Upper lobe of left lung (tissue), 6 donors: ENCODE results near the gene ZNF583. TPM values are rescaled to one million over a fixed set of nuclear protein-coding genes. Genes with fewer than 3 reads are reported as not detected.

Source experiments
- ATAC-seq, 2 donors: fragments of 200-7000 bp; cut with Tn5 transposase; one replicate each; pipeline ENCODE4 v1.9.1; 2022; ENCODE audit warnings: mild to moderate bottlenecking in 2 of 2, moderate library complexity in 2 of 2; ENCODE audit not compliant: low FRiP score in 2 of 2
- DNase-seq, 2 donors: peaks; one replicate each; pipeline ENCODE4 v3.0.0-alpha.2; 2019 to 2020
- H3K27ac ChIP-seq, 4 donors: fragments of 200-600 bp; sonication (generic); one replicate each; pipeline ENCODE4 v1.5.1; 2016 to 2019
- H3K27me3 ChIP-seq, 4 donors: fragments of 200-600 bp; sonication (generic); one replicate each; pipeline ENCODE4 v1.5.1; 2017 to 2019
- H3K36me3 ChIP-seq, 4 donors: fragments of 200-600 bp; sonication (generic); one replicate each; pipeline ENCODE4 v1.5.1; 2016 to 2019
- H3K4me1 ChIP-seq, 4 donors: fragments of 200-600 bp; sonication (generic); one replicate each; pipeline ENCODE4 v1.5.1; 2018 to 2019
- H3K4me3 ChIP-seq, 4 donors: fragments of 200-600 bp; sonication (generic); one replicate each; pipeline ENCODE4 v1.5.1; 2017 to 2019; ENCODE audit warnings: mild to moderate bottlenecking in 2 of 4, moderate library complexity in 1 of 4
- H3K9me3 ChIP-seq, 4 donors: fragments of 200-600 bp; sonication (generic); one replicate each; pipeline ENCODE4 v1.5.1; 2018 to 2019
- EP300 ChIP-seq, 4 donors: sonication (generic); formaldehyde crosslinking; IDR thresholded peaks; one replicate each; pipeline ENCODE4 v1.5.1; 2017; ENCODE audit warnings: antibody characterized with exemption in 4 of 4, control low read depth in 2 of 4
- POLR2A ChIP-seq, 4 donors: fragments of 450-650 bp; IDR thresholded peaks; one replicate each; pipeline ENCODE4 v1.5.1; 2016 to 2017; ENCODE audit warnings: antibody characterized with exemption in 4 of 4, mild to moderate bottlenecking in 2 of 4
- POLR2AphosphoS5 ChIP-seq, 2 donors: sonication (generic); formaldehyde crosslinking; IDR thresholded peaks; one replicate each; pipeline ENCODE4 v1.5.1; 2017; ENCODE audit warnings: antibody characterized with exemption in 2 of 2
- WGBS, 2 donors: methylation state at CpG; one replicate each; pipeline ENCODE4 v1.1.5; 2017 to 2018; 5-methylcytosine and 5-hydroxymethylcytosine counted together
- total RNA-seq, 6 donors: library from RNA; depleted of rRNA in 4 of 6; stranded (reverse); fragments of >200 nt in 4 of 6; gene quantifications; one replicate each; pipeline versions ENCODE4 v1.1.0 to v1.2.1, GENCODE V29; 2016 to 2021
- TF ChIP-seq, protein P1 (sequence below), 6 experiments: fragments of 450-650 bp in 4 of 6; fragments of 200-600 bp in 2 of 6; sonication (generic) in 2 of 6; IDR thresholded peaks; one replicate each; pipeline ENCODE4 v1.5.1; 2016 to 2019; ENCODE audit warnings: antibody characterized with exemption in 6 of 6
- donor health status: DM: no; HTN: no; CAD: no; lungs with moderate emphysema.
- donor health status: DM: no; HTN: yes; CAD: no; lungs with severe emphysema.

The ZNF583 gene
- 10 to 100 TPM in 1 of 6 donors, 1 to 10 TPM in 5; 3.7 to 21.5 (median 6.9) TPM for total RNA-seq

DNA sequence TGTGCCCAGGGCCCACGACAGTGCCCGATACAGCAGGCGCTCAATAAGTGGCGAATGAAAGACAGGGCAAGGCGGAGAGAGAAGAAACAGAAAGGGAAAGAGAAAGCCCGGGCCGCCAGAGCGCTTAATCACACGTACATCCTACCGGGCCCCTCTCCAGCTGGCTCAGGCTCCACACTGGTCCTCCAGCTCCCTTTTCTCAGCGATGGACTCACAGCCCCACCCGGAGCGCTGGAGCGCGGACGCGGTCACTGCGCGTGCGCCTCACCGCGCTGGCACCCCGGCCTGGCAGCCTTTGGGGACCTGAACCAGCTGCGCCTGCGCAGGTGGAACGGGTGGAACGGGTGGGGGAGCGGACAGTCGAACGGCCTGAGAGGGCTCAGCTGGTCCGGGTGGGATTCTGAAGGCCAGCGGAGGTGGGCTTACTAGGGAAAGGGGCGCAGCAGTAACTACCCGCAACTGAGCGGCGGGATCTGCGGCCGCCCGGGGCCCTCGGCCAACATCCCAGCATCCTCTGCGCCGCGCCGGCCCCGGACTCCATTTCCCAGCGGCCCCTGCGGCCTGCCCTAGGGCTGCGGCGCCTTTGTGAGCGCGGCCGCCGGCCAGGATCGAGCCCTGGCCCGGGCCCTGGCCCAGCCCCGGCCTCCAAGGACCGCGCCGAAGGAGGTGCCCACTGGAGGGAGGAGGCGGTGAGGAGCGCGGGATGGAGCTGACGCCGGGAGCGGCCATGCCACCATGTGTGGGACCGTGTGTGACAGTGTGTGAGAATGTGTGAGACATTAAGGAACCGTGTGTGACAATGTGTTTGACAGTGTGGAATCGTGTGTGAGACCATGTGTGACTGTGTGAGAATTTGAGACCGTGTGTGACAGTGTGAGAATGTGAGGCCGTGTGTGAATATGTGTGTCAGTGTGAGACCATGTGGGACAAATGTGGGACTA, at the start of gene ZNF583:
Gene ZNF583 (plus strand): TSS at position 569 of the 941 bp plus-strand sequence. CDS start 2,783 bp downstream, outside the sequence.
- TF ChIP-seq POLR2AphosphoS5 (IDR thresholded peaks at IDR 0.05) (peak; percentile 18 to 51), POLR2A (IDR thresholded peaks at IDR 0.05) (peak in 3 of 4 donors; percentile 16 to 53 (median 28)), EP300 (IDR thresholded peaks at IDR 0.05) (no peak)
- TF ChIP-seq, protein P1, sequence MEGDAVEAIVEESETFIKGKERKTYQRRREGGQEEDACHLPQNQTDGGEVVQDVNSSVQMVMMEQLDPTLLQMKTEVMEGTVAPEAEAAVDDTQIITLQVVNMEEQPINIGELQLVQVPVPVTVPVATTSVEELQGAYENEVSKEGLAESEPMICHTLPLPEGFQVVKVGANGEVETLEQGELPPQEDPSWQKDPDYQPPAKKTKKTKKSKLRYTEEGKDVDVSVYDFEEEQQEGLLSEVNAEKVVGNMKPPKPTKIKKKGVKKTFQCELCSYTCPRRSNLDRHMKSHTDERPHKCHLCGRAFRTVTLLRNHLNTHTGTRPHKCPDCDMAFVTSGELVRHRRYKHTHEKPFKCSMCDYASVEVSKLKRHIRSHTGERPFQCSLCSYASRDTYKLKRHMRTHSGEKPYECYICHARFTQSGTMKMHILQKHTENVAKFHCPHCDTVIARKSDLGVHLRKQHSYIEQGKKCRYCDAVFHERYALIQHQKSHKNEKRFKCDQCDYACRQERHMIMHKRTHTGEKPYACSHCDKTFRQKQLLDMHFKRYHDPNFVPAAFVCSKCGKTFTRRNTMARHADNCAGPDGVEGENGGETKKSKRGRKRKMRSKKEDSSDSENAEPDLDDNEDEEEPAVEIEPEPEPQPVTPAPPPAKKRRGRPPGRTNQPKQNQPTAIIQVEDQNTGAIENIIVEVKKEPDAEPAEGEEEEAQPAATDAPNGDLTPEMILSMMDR (IDR thresholded peaks at IDR 0.05): peak in 1 of 6 experiments; percentile 36
- peak; percentile 93 to 99 for DNase-seq
- WGBS, 2 donors: 1% methylated on average over 27 to 54 of the region's 70 CpGs
- H3K36me3 ChIP-seq: peaks cover 2 to 24% (median 21%) of the 10 kb centered on the region in 4 donors
- H3K27ac ChIP-seq: peak within 1 kb of the TSS; percentile 95 to 99 (median 98)
- H3K27me3 ChIP-seq: no peaks in the 10 kb centered on the region
- peak; percentile 97 to 99 for ATAC-seq
- peaks cover 12 to 53% (median 51%) of the 10 kb centered on the region in 4 donors for H3K9me3 ChIP-seq
- peak within 1 kb of the TSS; percentile 62 to 88 (median 74) for H3K4me3 ChIP-seq
- H3K4me1 ChIP-seq: peaks cover 8 to 12% (median 11%) of the 10 kb centered on the region in 4 donors

- no peaks in the 10 kb centered on the region for H3K4me1 ChIP-seq
- 83 to 87% methylated on average over 1 of the region's 1 CpG for WGBS, 2 donors
- H3K27ac ChIP-seq: no peak overlapping the region
- no peak overlapping the region for H3K4me3 ChIP-seq
- no peak for TF ChIP-seq EP300 (IDR thresholded peaks at IDR 0.05)
- TF ChIP-seq, protein P1 (IDR thresholded peaks at IDR 0.05): no peak
- TF ChIP-seq POLR2A (IDR thresholded peaks at IDR 0.05): no peak
- no peak for TF ChIP-seq POLR2AphosphoS5 (IDR thresholded peaks at IDR 0.05)
- no peak for ATAC-seq
- no peak for DNase-seq
- H3K9me3 ChIP-seq: peaks cover 0 to 9% (median 5%) of the 10 kb centered on the region in 4 donors
- H3K27me3 ChIP-seq: no peaks in the 10 kb centered on the region
- H3K36me3 ChIP-seq: no peaks in the 10 kb centered on the region
Observed at GRCh38 chr19:56355517-56355916, 48.6 kb upstream of the ZNF583 start.

DNA sequence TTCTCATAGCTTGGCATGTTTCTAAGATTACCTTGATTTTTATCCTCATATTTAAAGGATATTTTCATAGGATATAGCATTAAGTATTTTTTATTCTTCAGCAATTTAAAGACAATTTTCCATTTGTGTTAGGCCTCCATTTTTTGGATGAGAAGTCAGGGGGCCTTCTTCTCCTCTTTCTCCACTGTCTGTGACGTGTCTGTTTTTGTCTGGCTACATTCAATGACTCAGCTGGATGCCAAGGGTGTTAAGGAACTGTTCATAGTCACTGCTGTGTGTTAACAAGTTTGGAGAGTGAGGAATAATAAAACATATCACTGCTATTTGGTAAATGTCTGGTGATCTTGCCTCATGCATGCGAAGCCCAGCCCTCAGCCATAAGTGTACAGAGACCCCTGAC, 47.2 kb upstream of the ZNF583 start:
- no peak for DNase-seq
- peaks cover 6 to 9% (median 8%) of the 10 kb centered on the region in 4 donors for H3K9me3 ChIP-seq
- no peak overlapping the region for H3K4me3 ChIP-seq
- 79 to 81% methylated on average over 2 of the region's 2 CpGs for WGBS, 2 donors
- no peak overlapping the region for H3K27ac ChIP-seq
- TF ChIP-seq POLR2A (IDR thresholded peaks at IDR 0.05): no peak
- TF ChIP-seq EP300 (IDR thresholded peaks at IDR 0.05): no peak
- no peak for TF ChIP-seq POLR2AphosphoS5 (IDR thresholded peaks at IDR 0.05)
- TF ChIP-seq, protein P1 (IDR thresholded peaks at IDR 0.05): no peak
- no peak for ATAC-seq
- no peaks in the 10 kb centered on the region for H3K4me1 ChIP-seq
- no peaks in the 10 kb centered on the region for H3K36me3 ChIP-seq
- no peaks in the 10 kb centered on the region for H3K27me3 ChIP-seq

DNA sequence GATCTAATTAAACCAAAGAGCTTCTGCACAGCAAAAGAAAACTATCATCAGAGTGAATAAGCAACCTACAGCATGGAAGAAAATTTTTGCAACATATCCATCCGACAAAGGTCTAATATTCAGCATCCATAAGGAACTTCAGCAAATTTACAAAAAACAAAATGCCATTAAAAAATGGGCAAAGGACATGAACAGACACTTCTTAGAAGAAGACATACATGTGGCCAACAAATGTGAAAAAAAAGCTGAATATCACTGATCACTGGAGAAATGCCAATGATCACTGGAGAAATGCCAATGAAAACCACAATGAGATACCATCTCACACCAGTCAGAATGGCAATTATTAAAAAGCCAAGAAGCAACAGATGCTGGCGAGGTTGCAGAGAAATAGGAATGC, 43.3 kb upstream of the ZNF583 start:
- WGBS, 2 donors: 87 to 90% methylated on average over 2 of the region's 2 CpGs
- DNase-seq (no peak), ATAC-seq (no peak)
- Histone ChIP-seq H3K27me3 (no peaks in the 10 kb centered on the region), H3K27ac (no peak overlapping the region), H3K9me3 (peaks cover 9 to 27% (median 15%) of the 10 kb centered on the region in 4 donors), H3K36me3 (no peaks in the 10 kb centered on the region), H3K4me3 (no peak overlapping the region), H3K4me1 (no peaks in the 10 kb centered on the region)
- no peak for TF ChIP-seq POLR2AphosphoS5 (IDR thresholded peaks at IDR 0.05)
- TF ChIP-seq POLR2A (IDR thresholded peaks at IDR 0.05): no peak
- no peak for TF ChIP-seq EP300 (IDR thresholded peaks at IDR 0.05)
- TF ChIP-seq, protein P1 (IDR thresholded peaks at IDR 0.05): no peak
